HT-29 (cell line): ENCODE data around the gene ABCB1. TPM values are rescaled to one million over a fixed set of nuclear protein-coding genes. Genes with fewer than 3 reads are reported as not detected.
A peak's percentile ranks its signal among the peaks of the same experiment; 100 is the strongest.
"Not testable (repeated sequence)": the region's sequence is repeated elsewhere in the genome, so short reads cannot be mapped to it uniquely, and the experiment has no call there.

Source experiments
- DNase-seq: peaks from one replicate; pipeline ENCODE4 v3.0.0-alpha.2; 2015; ENCODE audit warnings: low spot score
- total RNA-seq: library from RNA; depleted of rRNA; stranded (reverse); fragments of >200 nt; shearing (Covaris generic); gene quantifications from 2 replicates; pipeline ENCODE4 v1.2.3, GENCODE V29; 2014; rRNA removed

The ABCB1 gene
- total RNA-seq, 1 experiment from 2014 or later, result 0.13 TPM

GRCh38 chr7:87473986-87474385 lies 126.7 kb downstream of the ABCB1 start:
- no peak for DNase-seq

- DNase-seq, result no peak
Measured at GRCh38 chr7:87473192-87473591, 127.5 kb downstream of the ABCB1 start.

- DNase-seq, result no peak
Measured at GRCh38 chr7:87471473-87471872, 129.2 kb downstream of the ABCB1 start.

- DNase-seq, result not testable (repeated sequence)
Measured at GRCh38 chr7:87469204-87469603, 131.5 kb downstream of the ABCB1 start.

GRCh38 chr7:87465534-87465880 lies 135.2 kb downstream of the ABCB1 start:
- DNase-seq, result not testable (repeated sequence)

- DNase-seq, result peak; percentile 91
Measured at GRCh38 chr7:87464830-87465533, 135.7 kb downstream of the ABCB1 start.

- no peak for DNase-seq
Measured at GRCh38 chr7:87463982-87464381, 136.7 kb downstream of the ABCB1 start.

GRCh38 chr7:87460444-87460843 lies 140.2 kb downstream of the ABCB1 start:
- DNase-seq, result not testable (repeated sequence)

- no peak for DNase-seq
Measured at GRCh38 chr7:87459941-87460340, 140.7 kb downstream of the ABCB1 start.

GRCh38 chr7:87458148-87458547 lies 142.5 kb downstream of the ABCB1 start:
- DNase-seq, result no peak

GRCh38 chr7:87456247-87456646 lies 144.4 kb downstream of the ABCB1 start:
- no peak for DNase-seq

Other genes with a start within 250 kb of the ABCB1 start
- 0.47 and 0.56 TPM in 2 replicates for gene ABCB4, start 125.2 kb downstream of the ABCB1 start, total RNA-seq
- gene RUNDC3B, start 27.5 kb upstream of the ABCB1 start, total RNA-seq, result not detected in 2 replicates